K562 (cell line): ENCODE measurements around the gene SLC39A3. TPM values are rescaled to one million over a fixed set of nuclear protein-coding genes. Genes with fewer than 3 reads are reported as not detected.

ENCODE experiments used
- ATAC-seq: fragments of 200-7000 bp; cut with Tn5 transposase; 3 replicates; pipeline ENCODE4 v1.9.1; 2020; ENCODE audit warnings: moderate library complexity
- BruUV-seq: library from RNA; stranded (reverse); fragments of 400-500 nt; replicated peaks from 2 replicates; lab custom pipeline; 2021; lab: Mats Ljungman, UMichigan
- CTCF ChIA-PET: fragments of 300-600 bp; formaldehyde crosslinking; extraction: SDS; loops from one replicate; lab custom pipeline; 2021; ENCODE audit warnings: low intra/inter-chr PET ratio; lab: Yijun Ruan, JAX
- POLR2A ChIA-PET: fragments of 300-600, 350-650 bp; sonication (Branson Sonifier 250); formaldehyde crosslinking; extraction: SDS; loops from one replicate; lab custom pipeline; 2021; ENCODE audit warnings: antibody characterized with exemption, inconsistent platforms; lab: Yijun Ruan, JAX
- DNase-seq, 4 experiments: peaks; one replicate each; pipeline versions ENCODE4 v3.0.0 to v3.0.0-alpha.2; 2011 to 2018; ENCODE audit warnings: low spot score in 3 of 4, mixed read lengths in 3 of 4; ENCODE audit errors: extremely low read depth in 1 of 4
- FAIRE-seq: peaks from 2 replicates; lab custom pipeline; 2011; peaks lifted over from hg19 to GRCh38; lab: Jason Lieb, UNC
- H2AFZ ChIP-seq: 2 replicates; pipeline ENCODE4 v1.6.0; 2011; ENCODE audit warnings: low read depth, low read length, control low read depth, inconsistent platforms
- H3K27ac ChIP-seq: fragments of 200-600 bp; 3 replicates; pipeline ENCODE4 v1.8.0; 2011; ENCODE audit warnings: low read depth, mild to moderate bottlenecking, control low read depth, inconsistent platforms, low read length, moderate library complexity, mixed read lengths; ENCODE audit errors: extremely low read depth
- H3K27me3 ChIP-seq, 2 experiments: fragments of 300-600 bp in 1 of 2; 2 replicates in 1 of 2; 3 replicates in 1 of 2; pipeline versions ENCODE4 v1.6.0 to v1.8.0; 2011; ENCODE audit warnings: inconsistent platforms in 2 of 2, low read length in 2 of 2, mild to moderate bottlenecking in 1 of 2, mixed read lengths in 1 of 2, moderate library complexity in 1 of 2; ENCODE audit not compliant: control insufficient read depth in 2 of 2, insufficient read depth in 2 of 2
- H3K36me3 ChIP-seq: fragments of 300-600 bp; 3 replicates; pipeline ENCODE4 v1.8.0; 2011; ENCODE audit warnings: mild to moderate bottlenecking, low read length, inconsistent platforms; ENCODE audit not compliant: control insufficient read depth, insufficient read depth
- H3K4me1 ChIP-seq, 2 experiments: fragments of 200-600 bp in 1 of 2; replicated peaks in 1 of 2; 2 replicates in 1 of 2; 3 replicates in 1 of 2; pipeline versions ENCODE4 v1.5.1 to v1.8.0; 2011; ENCODE audit warnings: inconsistent platforms in 2 of 2, low read length in 2 of 2, mild to moderate bottlenecking in 1 of 2, mixed read lengths in 1 of 2, moderate library complexity in 1 of 2; ENCODE audit not compliant: control insufficient read depth in 2 of 2, insufficient read depth in 2 of 2
- H3K4me2 ChIP-seq: 2 replicates; pipeline ENCODE4 v1.6.1; 2011; ENCODE audit warnings: low read length, control low read depth, inconsistent platforms, mixed read lengths; ENCODE audit not compliant: insufficient read depth
- H3K4me3 ChIP-seq: fragments of 200-600 bp; sonication (generic), shearing (Covaris generic); 2 replicates; pipeline ENCODE4 v1.5.1; 2016; ENCODE audit warnings: control low read depth, inconsistent platforms
- H3K79me2 ChIP-seq: fragments of 200-600 bp; 3 replicates; pipeline ENCODE4 v1.8.0; 2011; ENCODE audit warnings: low read length, inconsistent platforms; ENCODE audit not compliant: control insufficient read depth, insufficient read depth
- H3K9ac ChIP-seq, 2 experiments: 2 replicates each; pipeline versions ENCODE4 v1.6.0 to v1.6.1; 2011; ENCODE audit warnings: low read depth in 2 of 2, low read length in 2 of 2, control low read depth in 1 of 2, inconsistent platforms in 1 of 2, mild to moderate bottlenecking in 1 of 2, mixed read lengths in 1 of 2; ENCODE audit not compliant: insufficient read depth in 1 of 2
- H3K9me1 ChIP-seq: one replicate; pipeline ENCODE4 v1.6.0; 2011; ENCODE audit warnings: inconsistent platforms, mild to moderate bottlenecking, low read length, moderate library complexity; ENCODE audit not compliant: control insufficient read depth, insufficient read depth
- H3K9me3 ChIP-seq: replicated peaks from 2 replicates; pipeline ENCODE4 v1.5.1; 2011; ENCODE audit warnings: low read depth, low read length, inconsistent platforms; ENCODE audit not compliant: control insufficient read depth, insufficient read depth
- H4K20me1 ChIP-seq: replicated peaks from 2 replicates; pipeline ENCODE4 v1.6.1; 2011; ENCODE audit warnings: low read length, inconsistent platforms, mixed read lengths; ENCODE audit not compliant: control insufficient read depth, insufficient read depth
- ETV6 ChIP-seq, 3 experiments: fragments of 150-350 bp in 1 of 3; sonication (generic) in 1 of 3; formaldehyde crosslinking in 1 of 3; IDR thresholded peaks; 2 replicates each; pipeline versions ENCODE4 v1.6.1 to v1.8.0; 2014 to 2022; ENCODE audit warnings: borderline replicate concordance in 2 of 3, low read depth in 2 of 3, antibody characterized with exemption in 1 of 3, low read length in 1 of 3, mild to moderate bottlenecking in 1 of 3, missing genetic modification reagents in 1 of 3
- NFIC ChIP-seq: fragments of 450-650 bp; IDR thresholded peaks from 2 replicates; pipeline ENCODE4 v1.6.1; 2017; ENCODE audit warnings: mild to moderate bottlenecking, inconsistent platforms
- XRCC4 ChIP-seq: IDR thresholded peaks from one replicate; pipeline ENCODE4 v1.6.1; 2011; ENCODE audit not compliant: insufficient read depth, insufficient read length; ENCODE audit errors: extremely low read depth
- ZNF436 ChIP-seq: fragments of 250-450, 450-650 bp; sonication (Bioruptor Pico); formaldehyde crosslinking; IDR thresholded peaks from 2 replicates; pipeline ENCODE4 v1.7.0; 2020; ENCODE audit warnings: mild to moderate bottlenecking
- WGBS: fragments of 100-300 bp; shearing (Covaris generic); methylation state at CpG from one replicate; pipeline ENCODE4 v1.1.6; 2016; ENCODE audit warnings: low coverage, mixed read lengths; ENCODE audit not compliant: insufficient coverage; ENCODE audit errors: missing lambda C conversion rate; 5-methylcytosine and 5-hydroxymethylcytosine counted together
- in situ Hi-C: fragments of 300-500 bp; cut with MboI; formaldehyde crosslinking; loops from 4 replicates; pipeline ENCODE4 v1.15.0; 2018; ENCODE audit warnings: inconsistent platforms, mixed read lengths
- intact Hi-C: fragments of 100-400 bp; cut with micrococcal nuclease; formaldehyde crosslinking; loops from 2 replicates; pipeline ENCODE4 v1.14.2; 2022
- polyA plus RNA-seq, 8 experiments: library from polyadenylated mRNA; depleted of rRNA in 4 of 8; stranded (reverse) in 5 of 8; unstranded in 3 of 8; fragments of >200 nt; fragmentation: Nextera tagmentation in 2 of 8; fragmentation: Illumina TruSeq in 1 of 8; extraction: Ambion mirVana in 2 of 8; extraction: Trizol in 1 of 8; gene quantifications; 2 replicates each; pipeline versions ENCODE4 v1.2.1 to v1.2.3, GENCODE V29; 2011 to 2014; ENCODE audit warnings: inconsistent platforms in 1 of 8, missing spikeins in 1 of 8
- total RNA-seq, 7 experiments: library from RNA; depleted of rRNA in 6 of 7; stranded (reverse); fragments of >200 nt in 6 of 7; fragmentation: Illumina TruSeq in 2 of 7; extraction: Trizol in 2 of 7; gene quantifications; 2 replicates each; pipeline versions ENCODE4 v1.2.1 to v1.2.3, GENCODE V29; 2011 to 2021; ENCODE audit warnings: low replicate concordance in 1 of 7
- TF ChIP-seq, protein P1 (sequence below): sonication (generic); formaldehyde crosslinking; IDR thresholded peaks from 2 replicates; pipeline ENCODE4 v1.8.1; 2023; ENCODE audit warnings: mild to moderate bottlenecking, missing genetic modification reagents
- TF ChIP-seq, protein P2 (sequence below): fragments of 450-650 bp; IDR thresholded peaks from 2 replicates; pipeline ENCODE4 v1.6.1; 2018; ENCODE audit not compliant: partially characterized antibody

The SLC39A3 gene
- total and polyA plus RNA-seq, 9 of the 15 experiments (the other 6 are each of a cell fraction or from before 2014, with no cell fraction given) = 2.3 to 215 (median 127) TPM

DNA sequence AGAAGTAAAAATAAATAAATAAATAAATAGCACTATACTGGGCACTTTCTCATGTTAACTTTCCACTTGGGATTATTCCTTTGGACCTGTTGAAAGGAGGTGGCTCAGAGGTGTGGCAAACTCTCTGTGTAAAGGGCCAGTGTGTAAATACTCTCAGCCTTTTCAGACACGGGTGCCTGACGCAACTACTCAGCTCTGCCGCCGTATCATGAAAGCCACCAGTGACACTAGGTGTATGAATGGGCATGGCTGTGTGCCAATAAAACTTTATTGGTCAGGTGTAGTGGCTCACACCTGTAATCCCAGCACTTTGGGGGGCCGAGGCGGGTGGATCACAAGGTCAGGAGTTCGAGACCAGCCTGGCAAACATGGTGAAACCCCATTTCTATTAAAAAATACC, 20.1 kb upstream of the SLC39A3 start:
- Histone ChIP-seq H2AFZ (no peak overlapping the region), H3K36me3 (peaks cover 93% of the 10 kb centered on the region; the same call in 2 of the 3 replicates), H3K4me1 (peaks cover 0 to 14% of the 10 kb centered on the region in 2 experiments; a peak in 1 of 5 replicates)
- ATAC-seq (no peak), FAIRE-seq (no peak)
- 98% methylated on average over 7 of the region's 7 CpGs for WGBS
- TF ChIP-seq XRCC4 (no peak), NFIC (peak; percentile 45)
- TF ChIP-seq, all 486 proteins: peak for 1
- Histone ChIP-seq H3K79me2 (no peaks in the 10 kb centered on the region), H3K9ac (no peak overlapping the region), H4K20me1 (no peaks in the 10 kb centered on the region), H3K4me2 (no peak overlapping the region), H3K27me3 (no peaks in the 10 kb centered on the region), H3K27ac (no peak overlapping the region), H3K9me3 (no peaks in the 10 kb centered on the region), H3K4me3 (no peak overlapping the region), H3K9me1 (no peaks in the 10 kb centered on the region)
- intact Hi-C loops = no loop called here
- DNase-seq = no peak
- in situ Hi-C loops = no loop called here
- no TSS peak for BruUV-seq
- ChIA-PET POLR2A (interaction anchor here (1.1 kb wide), 1 partner anchor 11 kb away, joined by 4 read pairs; no protein-coding TSS in a partner anchor), CTCF (no interaction called here)

DNA sequence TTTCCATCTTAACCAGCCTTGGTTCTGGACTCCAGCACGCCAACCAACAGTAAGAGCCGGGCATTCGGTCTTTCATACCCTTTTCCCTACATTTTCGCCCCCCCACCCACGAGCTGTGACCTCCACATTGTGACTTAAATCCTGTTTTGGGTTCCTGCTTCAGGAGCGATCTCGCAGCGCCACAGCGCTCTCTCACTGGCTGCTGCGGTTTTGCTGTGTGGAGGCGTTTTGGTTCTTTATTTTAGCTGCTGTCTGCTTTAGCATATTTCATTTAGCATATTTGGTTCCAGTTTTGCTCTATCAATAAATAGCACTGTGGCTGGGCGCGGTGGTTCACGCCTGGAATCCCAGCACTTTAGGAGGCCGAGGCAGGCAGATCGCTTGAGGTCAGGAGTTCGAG, 19.5 kb upstream of the SLC39A3 start:
- BruUV-seq = no TSS peak
- 91% methylated on average over 17 of the region's 17 CpGs for WGBS
- Histone ChIP-seq H3K4me2 (no peak overlapping the region), H3K4me1 (peaks cover 0 to 19% of the 10 kb centered on the region in 2 experiments; a peak in 1 of 5 replicates), H3K9me3 (no peaks in the 10 kb centered on the region), H3K27me3 (no peaks in the 10 kb centered on the region), H3K36me3 (peaks cover 94% of the 10 kb centered on the region; the same call in 2 of the 3 replicates), H3K27ac (no peak overlapping the region), H3K4me3 (no peak overlapping the region), H4K20me1 (no peaks in the 10 kb centered on the region), H3K9me1 (no peaks in the 10 kb centered on the region), H3K9ac (no peak overlapping the region), H3K79me2 (no peaks in the 10 kb centered on the region), H2AFZ (no peak overlapping the region)
- CTCF ChIA-PET = no interaction called here
- FAIRE-seq = no peak
- intact Hi-C loops = no loop called here
- in situ Hi-C loops = no loop called here
- POLR2A ChIA-PET = interaction anchor here (1.1 kb wide), 1 partner anchor 12 kb away, joined by 4 read pairs; no protein-coding TSS in a partner anchor
- DNase-seq = no peak
- ATAC-seq = no peak
- no peak for TF ChIP-seq ZNF436 (CRISPR knock-in tag)
- TF ChIP-seq ETV6 (IDR thresholded peaks at IDR 0.05; ENCODE audit: borderline replicate concordance in 1 of 2, low read depth in 2 of 2, low read length in 1 of 2) = no peak
- no peak for TF ChIP-seq ETV6 (CRISPR knock-in tag; IDR thresholded peaks at IDR 0.05; ENCODE audit: borderline replicate concordance)
- TF ChIP-seq, protein P1, sequence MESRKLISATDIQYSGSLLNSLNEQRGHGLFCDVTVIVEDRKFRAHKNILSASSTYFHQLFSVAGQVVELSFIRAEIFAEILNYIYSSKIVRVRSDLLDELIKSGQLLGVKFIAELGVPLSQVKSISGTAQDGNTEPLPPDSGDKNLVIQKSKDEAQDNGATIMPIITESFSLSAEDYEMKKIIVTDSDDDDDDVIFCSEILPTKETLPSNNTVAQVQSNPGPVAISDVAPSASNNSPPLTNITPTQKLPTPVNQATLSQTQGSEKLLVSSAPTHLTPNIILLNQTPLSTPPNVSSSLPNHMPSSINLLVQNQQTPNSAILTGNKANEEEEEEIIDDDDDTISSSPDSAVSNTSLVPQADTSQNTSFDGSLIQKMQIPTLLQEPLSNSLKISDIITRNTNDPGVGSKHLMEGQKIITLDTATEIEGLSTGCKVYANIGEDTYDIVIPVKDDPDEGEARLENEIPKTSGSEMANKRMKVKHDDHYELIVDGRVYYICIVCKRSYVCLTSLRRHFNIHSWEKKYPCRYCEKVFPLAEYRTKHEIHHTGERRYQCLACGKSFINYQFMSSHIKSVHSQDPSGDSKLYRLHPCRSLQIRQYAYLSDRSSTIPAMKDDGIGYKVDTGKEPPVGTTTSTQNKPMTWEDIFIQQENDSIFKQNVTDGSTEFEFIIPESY = peak; percentile 30; the same call in 1 of the 2 replicates
- TF ChIP-seq, protein P2, sequence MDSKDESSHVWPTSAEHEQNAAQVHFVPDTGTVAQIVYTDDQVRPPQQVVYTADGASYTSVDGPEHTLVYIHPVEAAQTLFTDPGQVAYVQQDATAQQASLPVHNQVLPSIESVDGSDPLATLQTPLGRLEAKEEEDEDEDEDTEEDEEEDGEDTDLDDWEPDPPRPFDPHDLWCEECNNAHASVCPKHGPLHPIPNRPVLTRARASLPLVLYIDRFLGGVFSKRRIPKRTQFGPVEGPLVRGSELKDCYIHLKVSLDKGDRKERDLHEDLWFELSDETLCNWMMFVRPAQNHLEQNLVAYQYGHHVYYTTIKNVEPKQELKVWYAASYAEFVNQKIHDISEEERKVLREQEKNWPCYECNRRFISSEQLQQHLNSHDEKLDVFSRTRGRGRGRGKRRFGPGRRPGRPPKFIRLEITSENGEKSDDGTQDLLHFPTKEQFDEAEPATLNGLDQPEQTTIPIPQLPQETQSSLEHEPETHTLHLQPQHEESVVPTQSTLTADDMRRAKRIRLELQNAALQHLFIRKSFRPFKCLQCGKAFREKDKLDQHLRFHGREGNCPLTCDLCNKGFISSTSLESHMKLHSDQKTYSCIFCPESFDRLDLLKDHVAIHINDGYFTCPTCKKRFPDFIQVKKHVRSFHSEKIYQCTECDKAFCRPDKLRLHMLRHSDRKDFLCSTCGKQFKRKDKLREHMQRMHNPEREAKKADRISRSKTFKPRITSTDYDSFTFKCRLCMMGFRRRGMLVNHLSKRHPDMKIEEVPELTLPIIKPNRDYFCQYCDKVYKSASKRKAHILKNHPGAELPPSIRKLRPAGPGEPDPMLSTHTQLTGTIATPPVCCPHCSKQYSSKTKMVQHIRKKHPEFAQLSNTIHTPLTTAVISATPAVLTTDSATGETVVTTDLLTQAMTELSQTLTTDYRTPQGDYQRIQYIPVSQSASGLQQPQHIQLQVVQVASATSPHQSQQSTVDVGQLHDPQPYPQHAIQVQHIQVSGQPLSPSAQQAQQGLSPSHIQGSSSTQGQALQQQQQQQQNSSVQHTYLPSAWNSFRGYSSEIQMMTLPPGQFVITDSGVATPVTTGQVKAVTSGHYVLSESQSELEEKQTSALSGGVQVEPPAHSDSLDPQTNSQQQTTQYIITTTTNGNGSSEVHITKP = no peak
